B cell (primary cell): ENCODE measurements around the gene DNHD1. TPM values are rescaled to one million over a fixed set of nuclear protein-coding genes. Genes with fewer than 3 reads are reported as not detected.

Experiments used
- ATAC-seq: fragments of 200-7000 bp; cut with Tn5 transposase; one replicate; pipeline ENCODE4 v1.10.0; 2021; ENCODE audit warnings: low read depth, mild to moderate bottlenecking, moderate number of reproducible peaks, moderate library complexity
- CTCF ChIA-PET: fragments of 350-600 bp; sonication (Branson Sonifier 250); formaldehyde crosslinking; loops from one replicate; lab custom pipeline; 2021; ENCODE audit warnings: antibody characterized with exemption, inconsistent platforms; lab: Charles Lee
- POLR2A ChIA-PET: fragments of 350-600 bp; sonication (Branson Sonifier 250); formaldehyde crosslinking; loops from one replicate; lab custom pipeline; 2021; ENCODE audit warnings: antibody characterized with exemption; lab: Charles Lee
- DNase-seq: peaks from one replicate; pipeline ENCODE4 v3.0.0; 2013
- H2AFZ ChIP-seq: 2 replicates; pipeline ENCODE4 v1.6.1; 2012; ENCODE audit warnings: mild to moderate bottlenecking, low read depth, low read length; ENCODE audit not compliant: insufficient read depth, poor library complexity, severe bottlenecking
- H3K27ac ChIP-seq, 2 donors: 1 replicate in 1 of 2; 2 replicates in 1 of 2; pipeline ENCODE4 v1.5.1; 2012 to 2013; ENCODE audit warnings: low read length in 2 of 2, mild to moderate bottlenecking in 2 of 2, moderate library complexity in 1 of 2
- H3K27me3 ChIP-seq, 4 experiments: fragments of 200-600 bp in 1 of 4; sonication (generic) in 1 of 4; replicated peaks in 1 of 4; 1 replicate in 2 of 4; 2 replicates in 2 of 4; pipeline versions ENCODE4 v1.6.1 to v1.7.0; 2013 to 2016; ENCODE audit warnings: low read length in 3 of 4, mild to moderate bottlenecking in 2 of 4, mixed read lengths in 1 of 4, moderate library complexity in 1 of 4; ENCODE audit not compliant: insufficient read depth in 4 of 4, control insufficient read depth in 3 of 4; ENCODE audit errors: control extremely low read depth in 1 of 4
- H3K36me3 ChIP-seq, 2 experiments: replicated peaks in 1 of 2; 1 replicate in 1 of 2; 2 replicates in 1 of 2; pipeline versions ENCODE4 v1.6.1 to v1.7.1; 2013; ENCODE audit warnings: low read length in 1 of 2; ENCODE audit not compliant: insufficient read depth in 2 of 2, control insufficient read depth in 1 of 2; ENCODE audit errors: control extremely low read depth in 1 of 2, extremely low read depth in 1 of 2
- H3K4me1 ChIP-seq, 2 donors: fragments of 200-600 bp in 1 of 2; sonication (generic) in 1 of 2; 1 replicate in 1 of 2; 2 replicates in 1 of 2; pipeline versions ENCODE4 v1.5.1 to v1.6.1; 2013 to 2017; ENCODE audit warnings: low read length in 2 of 2; ENCODE audit not compliant: control insufficient read depth in 2 of 2, insufficient read depth in 2 of 2
- H3K4me2 ChIP-seq: replicated peaks from 2 replicates; pipeline ENCODE3; 2012; ENCODE audit warnings: mild to moderate bottlenecking, low read depth, low read length; ENCODE audit not compliant: poor library complexity, severe bottlenecking
- H3K4me3 ChIP-seq, 5 experiments: fragments of 200-600 bp in 1 of 5; sonication (generic) in 1 of 5; 1 replicate in 3 of 5; 2 replicates in 2 of 5; pipeline versions ENCODE4 v1.5.1 to v1.7.0; 2011 to 2016; ENCODE audit warnings: low read length in 4 of 5, mild to moderate bottlenecking in 4 of 5, low read depth in 2 of 5, control low read depth in 1 of 5, moderate library complexity in 1 of 5; ENCODE audit not compliant: insufficient read depth in 1 of 5; ENCODE audit errors: control extremely low read depth in 1 of 5, extremely low read depth in 1 of 5
- H3K79me2 ChIP-seq: fragments of 200-600 bp; sonication (generic); one replicate; pipeline ENCODE4 v1.6.0; 2016; ENCODE audit warnings: low read length; ENCODE audit not compliant: control insufficient read depth, insufficient read depth
- H3K9ac ChIP-seq: fragments of 200-600 bp; sonication (generic); 2 replicates; pipeline ENCODE4 v1.6.1; 2017; ENCODE audit warnings: mild to moderate bottlenecking, low read length, moderate library complexity
- H3K9me3 ChIP-seq, 3 donors: one replicate each; pipeline versions ENCODE4 v1.6.1 to v1.7.1; 2013; ENCODE audit warnings: low read length in 2 of 3; ENCODE audit not compliant: control insufficient read depth in 2 of 3, insufficient read depth in 1 of 3; ENCODE audit errors: control extremely low read depth in 1 of 3
- H4K20me1 ChIP-seq: 2 replicates; pipeline ENCODE4 v1.6.0; 2012; ENCODE audit warnings: mild to moderate bottlenecking, low read length; ENCODE audit not compliant: insufficient read depth, control insufficient read depth, poor library complexity, severe bottlenecking
- H3K27ac Mint-ChIP-seq: one replicate; pipeline ENCODE4 v1.8.0; 2021; ENCODE audit warnings: mixed read lengths
- H3K27me3 Mint-ChIP-seq: one replicate; pipeline ENCODE4 v1.8.0; 2021; ENCODE audit warnings: mixed read lengths
- H3K4me1 Mint-ChIP-seq: one replicate; pipeline ENCODE4 v1.8.0; 2021; ENCODE audit warnings: mixed read lengths
- H3K4me3 Mint-ChIP-seq: one replicate; pipeline ENCODE4 v1.8.0; 2021; ENCODE audit warnings: mixed read lengths
- H3K9me3 Mint-ChIP-seq: one replicate; pipeline ENCODE4 v1.8.0; 2022; ENCODE audit warnings: mixed read lengths; ENCODE audit not compliant: insufficient read depth
- CTCF ChIP-seq: fragments of 200-600 bp; IDR thresholded peaks from one replicate; pipeline ENCODE4 v1.8.0; 2022; ENCODE audit warnings: antibody characterized with exemption, mild to moderate bottlenecking
- EZH2 ChIP-seq: IDR thresholded peaks from 2 replicates; pipeline ENCODE4 v1.6.1; 2012; ENCODE audit warnings: borderline replicate concordance, low read depth, mild to moderate bottlenecking, moderate library complexity, low read length; ENCODE audit not compliant: insufficient read depth, poor library complexity, severe bottlenecking
- WGBS: methylation state at CpG from one replicate; pipeline ENCODE4 v1.1.5; 2013; ENCODE audit warnings: missing lambda C conversion rate; ENCODE audit not compliant: insufficient coverage; 5-methylcytosine and 5-hydroxymethylcytosine counted together
- intact Hi-C: fragments of 100-400 bp; cut with micrococcal nuclease; formaldehyde crosslinking; loops from one replicate; pipeline ENCODE4 v1.10.0; 2022
- polyA plus RNA-seq: library from polyadenylated mRNA; depleted of rRNA; stranded (reverse); fragments of >200 nt; gene quantifications from 2 replicates; pipeline ENCODE4 v1.2.3, GENCODE V29; 2012
- total RNA-seq, 2 donors: library from RNA; stranded (reverse); fragments of 120-200 nt in 1 of 2; gene quantifications; 1 replicate in 1 of 2; 2 replicates in 1 of 2; pipeline versions ENCODE4 v1.2.3 to v1.2.4, GENCODE V29; 2013 to 2022

The DNHD1 gene
- total and polyA plus RNA-seq, 2 donors (not counting 1 experiment from before 2014, with no cell fraction given): 53.9 to 58.2 TPM

GRCh38 chr11:6602096-6602940 is 105.2 kb downstream of the DNHD1 start:
- ChIA-PET POLR2A (interaction anchor here (0.6 to 4.6 kb wide), 7 partner anchors 10 to 909 kb away, joined by 3 to 38 read pairs (median 4); partner anchors contain the start of genes MRPL17, TAF10 and TPP1), CTCF (interaction anchor here (0.8 to 7.0 kb wide), 9 partner anchors 9 to 223 kb away, joined by 3 to 52 read pairs (median 4); partner anchors contain the start of genes MRPL17 and TPP1)
- TF ChIP-seq EZH2: no peak
- TF ChIP-seq CTCF: no peak
- 71% methylated on average over 6 of the region's 7 CpGs for WGBS
- Histone ChIP-seq H3K4me3 (peak overlapping the region; percentile 70 to 96 (median 93)), H3K36me3 (peaks cover 0 to 37% of the 10 kb centered on the region in 2 experiments), H3K9ac (peak overlapping the region; percentile 94), H3K4me2 (peak overlapping the region; percentile 94), H3K79me2 (peaks cover 77% of the 10 kb centered on the region), H4K20me1 (peaks cover 45% of the 10 kb centered on the region), H3K9me3 (no peaks in the 10 kb centered on the region), H3K27ac (peak overlapping the region; percentile 68 to 89), H3K27me3 (no peaks in the 10 kb centered on the region), H3K4me1 (peaks cover 44 to 47% of the 10 kb centered on the region in 2 donors), H2AFZ (peak overlapping the region; percentile 98)
- DNase-seq (no peak), ATAC-seq (no peak)
- Mint-ChIP-seq H3K27ac (no peak overlapping the region), H3K4me3 (peak overlapping the region; percentile 48), H3K4me1 (peaks cover 35% of the 10 kb centered on the region), H3K9me3 (no peaks in the 10 kb centered on the region), H3K27me3 (no peaks in the 10 kb centered on the region)
- intact Hi-C loops: loop anchor here (2.0 to 5.0 kb wide), 4 partner anchors 70 to 370 kb away; partner anchors contain the start of gene FHIP1B
